Panc1 (cell line): ENCODE results near the gene EXOSC7. TPM values are rescaled to one million over a fixed set of nuclear protein-coding genes. Genes with fewer than 3 reads are reported as not detected.

Experiments used
- ATAC-seq: fragments of 200-7000 bp; cut with Tn5 transposase; 2 replicates; pipeline ENCODE4 v1.9.1; 2020; ENCODE audit warnings: mild to moderate bottlenecking, moderate library complexity
- BruUV-seq: library from RNA; stranded (reverse); fragments of 400-500 nt; replicated peaks from 2 replicates; lab custom pipeline; 2021; lab: Mats Ljungman, UMichigan
- CTCF ChIA-PET: fragments of 300-600 bp; sonication (Branson Sonifier 250); formaldehyde crosslinking; loops from one replicate; lab custom pipeline; 2022; ENCODE audit warnings: antibody characterized with exemption; lab: Charles Lee
- POLR2A ChIA-PET: fragments of 300-600 bp; sonication (Branson Sonifier 250); formaldehyde crosslinking; loops from one replicate; lab custom pipeline; 2022; ENCODE audit warnings: antibody characterized with exemption; lab: Charles Lee
- DNase-seq: peaks from one replicate; pipeline ENCODE4 v3.0.0-alpha.2; 2010; ENCODE audit warnings: low read depth, low spot score
- H3K27ac ChIP-seq: 2 replicates; pipeline ENCODE4 v1.5.1; 2011; ENCODE audit warnings: mild to moderate bottlenecking, low read length, inconsistent platforms
- H3K27me3 ChIP-seq: fragments of 200-500 bp; sonication (Bioruptor generic); 2 replicates; pipeline ENCODE4 v1.6.0; 2014; ENCODE audit warnings: low read length, inconsistent platforms; ENCODE audit not compliant: control insufficient read depth, insufficient read depth
- H3K36me3 ChIP-seq: fragments of 200-500 bp; sonication (Bioruptor generic); 2 replicates; pipeline ENCODE4 v1.5.1; 2014; ENCODE audit warnings: inconsistent platforms, mild to moderate bottlenecking, low read length, moderate library complexity; ENCODE audit not compliant: control insufficient read depth, insufficient read depth
- H3K4me1 ChIP-seq: 2 replicates; pipeline ENCODE4 v1.5.1; 2011; ENCODE audit warnings: inconsistent platforms, mild to moderate bottlenecking, low read length, moderate library complexity; ENCODE audit not compliant: control insufficient read depth, insufficient read depth
- H3K4me3 ChIP-seq, 2 experiments: 2 replicates each; pipeline ENCODE4 v1.5.1; 2011 to 2012; ENCODE audit warnings: low read depth in 2 of 2, low read length in 2 of 2, mild to moderate bottlenecking in 2 of 2, inconsistent platforms in 1 of 2, moderate library complexity in 1 of 2
- H3K9me3 ChIP-seq: fragments of 200-500 bp; sonication (Bioruptor generic); 2 replicates; pipeline ENCODE4 v1.5.1; 2014; ENCODE audit warnings: low read depth, mild to moderate bottlenecking, inconsistent platforms, low read length, moderate library complexity; ENCODE audit not compliant: control insufficient read depth, insufficient read depth
- CTCF ChIP-seq: fragments of 450-650 bp; IDR thresholded peaks from 2 replicates; pipeline ENCODE4 v1.5.1; 2017; ENCODE audit warnings: mild to moderate bottlenecking
- POLR2AphosphoS5 ChIP-seq: IDR thresholded peaks from 2 replicates; pipeline ENCODE4 v1.6.1; 2012; ENCODE audit warnings: mild to moderate bottlenecking, low read depth, low read length, moderate library complexity
- REST ChIP-seq, 2 experiments: IDR thresholded peaks; 2 replicates each; pipeline ENCODE4 v1.6.1; 2011 to 2012; ENCODE audit warnings: low read depth in 2 of 2, control low read depth in 1 of 2, low read length in 1 of 2, mild to moderate bottlenecking in 1 of 2, moderate library complexity in 1 of 2; ENCODE audit not compliant: insufficient read depth in 1 of 2
- SIN3A ChIP-seq: IDR thresholded peaks from 2 replicates; pipeline ENCODE4 v1.6.1; 2012; ENCODE audit warnings: low read depth, mild to moderate bottlenecking, low read length, moderate library complexity, borderline replicate concordance; ENCODE audit not compliant: insufficient read depth
- TCF7L2 ChIP-seq: IDR thresholded peaks from 2 replicates; pipeline ENCODE4 v1.6.1; 2011; ENCODE audit warnings: mild to moderate bottlenecking, low read depth, low read length, inconsistent platforms
- in situ Hi-C: cut with HindIII; loops from 2 replicates; pipeline ENCODE4 v1.10.0; 2016; ENCODE audit warnings: low sequenced_read_pairs, low pct_unique_long_range_greater_than_20kb
- intact Hi-C: fragments of 100-400 bp; cut with micrococcal nuclease; formaldehyde crosslinking; loops from one replicate; pipeline ENCODE4 v1.10.0; 2022; ENCODE audit not compliant: unreplicated experiment
- total RNA-seq: library from RNA; stranded (reverse); gene quantifications from one replicate; pipeline ENCODE4 v1.2.1, GENCODE V29; 2021; ENCODE audit not compliant: unreplicated experiment

Gene EXOSC7
- total RNA-seq, 1 experiment from 2014 or later = 38.4 TPM

GRCh38 chr3:44957986-44958385 lies 18.1 kb upstream of the EXOSC7 start:
- Histone ChIP-seq H3K9me3 (no peaks in the 10 kb centered on the region), H3K36me3 (no peaks in the 10 kb centered on the region), H3K4me3 (no peak overlapping the region), H3K4me1 (0 out of 2 replicates have a peak, but pooled peaks cover 4% of the 10 kb centered on the region), H3K27ac (no peak overlapping the region), H3K27me3 (no peaks in the 10 kb centered on the region)
- ChIA-PET CTCF (no interaction called here), POLR2A (no interaction called here)
- BruUV-seq = no TSS peak
- TF ChIP-seq REST (IDR thresholded peaks at IDR 0.05; ENCODE audit: insufficient read depth in 1 of 2, low read depth in 2 of 2, low read length in 1 of 2) = no peak
- no peak for TF ChIP-seq TCF7L2
- no peak for TF ChIP-seq SIN3A
- TF ChIP-seq POLR2AphosphoS5 = no peak
- no peak for TF ChIP-seq CTCF
- ATAC-seq (no peak), DNase-seq (no peak)
- in situ Hi-C loops (no loop called here), intact Hi-C loops (no loop called here)

- BruUV-seq = no TSS peak
- intact Hi-C loops = no loop called here
- POLR2A ChIA-PET = no interaction called here
Measured at GRCh38 chr3:44958386-44958785, 17.7 kb upstream of the EXOSC7 start.

GRCh38 chr3:44960387-44961026 lies 15.5 kb upstream of the EXOSC7 start:
- no TSS peak for BruUV-seq
- Histone ChIP-seq H3K27ac (no peak overlapping the region), H3K27me3 (no peaks in the 10 kb centered on the region), H3K36me3 (no peaks in the 10 kb centered on the region), H3K4me3 (no peak overlapping the region), H3K9me3 (no peaks in the 10 kb centered on the region), H3K4me1 (no peaks in the 10 kb centered on the region)
- in situ Hi-C loops (no loop called here), intact Hi-C loops (no loop called here)
- ATAC-seq (no peak), DNase-seq (no peak)
- POLR2A ChIA-PET = no interaction called here
- TF ChIP-seq SIN3A (no peak), TCF7L2 (no peak), CTCF (no peak), REST (IDR thresholded peaks at IDR 0.05; ENCODE audit: insufficient read depth in 1 of 2, low read depth in 2 of 2, low read length in 1 of 2) (no peak), POLR2AphosphoS5 (no peak)
- CTCF ChIA-PET = no interaction called here

More at GRCh38 chr3:44958386-44958785, 17.7 kb upstream of the EXOSC7 start:
- Histone ChIP-seq H3K4me3 (no peak overlapping the region), H3K9me3 (no peaks in the 10 kb centered on the region), H3K27ac (no peak overlapping the region), H3K4me1 (0 out of 2 replicates have a peak, but pooled peaks cover 4% of the 10 kb centered on the region), H3K36me3 (no peaks in the 10 kb centered on the region), H3K27me3 (no peaks in the 10 kb centered on the region)
- in situ Hi-C loops = no loop called here
- CTCF ChIA-PET = no interaction called here
- DNase-seq = no peak
- TF ChIP-seq POLR2AphosphoS5 = no peak
- ATAC-seq = no peak
